Measurements from ENCODE around the gene TBC1D24.
"Not testable (repeated sequence)": the region's sequence is repeated elsewhere in the genome, so short reads cannot be mapped to it uniquely, and the experiment has no call there.

GRCh38 chr16:2441143-2441804 is 33.7 kb upstream of the TBC1D24 start:
- TF ChIP-seq CTCF (IDR thresholded peaks at IDR 0.05); ZFX (IDR thresholded peaks at IDR 0.05; ENCODE audit: borderline replicate concordance): not testable (repeated sequence)

All from 22Rv1 (cell line).